HepG2 (cell line): ENCODE results near the gene CIITA.
A peak's percentile ranks its signal among the peaks of the same experiment; 100 is the strongest.

Experiments used
- AGO2 ChIP-seq: fragments of 200-400 bp; formaldehyde crosslinking; optimal IDR thresholded peaks from 2 replicates; pipeline ENCODE3; 2017; ENCODE audit warnings: mild to moderate bottlenecking, low read depth, low read length, moderate library complexity
- ELF4 ChIP-seq: sonication (generic); formaldehyde crosslinking; IDR thresholded peaks from 2 replicates; pipeline ENCODE4 v1.5.0; 2020; ENCODE audit warnings: missing genetic modification reagents, mild to moderate bottlenecking, moderate library complexity, borderline replicate concordance
- ETV5 ChIP-seq: IDR thresholded peaks from 2 replicates; pipeline ENCODE4 v1.6.1; 2018; ENCODE audit warnings: missing biosample characterization, missing genetic modification reagents, inconsistent platforms, borderline replicate concordance
- POLR2AphosphoS5 ChIP-seq: IDR thresholded peaks from 2 replicates; pipeline ENCODE4 v1.6.1; 2012; ENCODE audit warnings: low read depth, low read length
- RFXANK ChIP-seq: IDR thresholded peaks from 2 replicates; pipeline ENCODE4 v1.6.1; 2016
- SETDB1 ChIP-seq: sonication (generic); formaldehyde crosslinking; IDR thresholded peaks from 2 replicates; pipeline ENCODE4 v1.5.1; 2020; ENCODE audit warnings: missing genetic modification reagents, mild to moderate bottlenecking, borderline replicate concordance
- STAG1 ChIP-seq: sonication (generic); formaldehyde crosslinking; IDR thresholded peaks from 2 replicates; pipeline ENCODE4 v1.4.0; 2020; ENCODE audit warnings: missing genetic modification reagents
- TBL1XR1 ChIP-seq: fragments of 150-350 bp; IDR thresholded peaks from 2 replicates; pipeline ENCODE4 v1.6.1; 2014; ENCODE audit warnings: borderline replicate concordance, low read length; ENCODE audit not compliant: partially characterized antibody
- TCF7L2 ChIP-seq: IDR thresholded peaks from 2 replicates; pipeline ENCODE4 v1.6.1; 2011; ENCODE audit warnings: mild to moderate bottlenecking, low read depth, low read length, moderate library complexity
- ZBTB20 ChIP-seq: sonication (generic); formaldehyde crosslinking; IDR thresholded peaks from 2 replicates; pipeline ENCODE4 v1.8.1; 2023; ENCODE audit warnings: missing genetic modification reagents, low read depth, mild to moderate bottlenecking, borderline replicate concordance
- ZNF33A ChIP-seq: sonication (generic); formaldehyde crosslinking; IDR thresholded peaks from 2 replicates; pipeline ENCODE4 v1.5.1; 2020; ENCODE audit warnings: missing genetic modification reagents, mild to moderate bottlenecking, moderate library complexity, borderline replicate concordance
- ZNF589 ChIP-seq: sonication (generic); formaldehyde crosslinking; conservative IDR thresholded peaks from 2 replicates; pipeline ENCODE4 v1.8.0; 2022; ENCODE audit warnings: mild to moderate bottlenecking, moderate library complexity, missing genetic modification reagents
- TF ChIP-seq, protein P1 (sequence below): sonication (generic); formaldehyde crosslinking; conservative IDR thresholded peaks from 2 replicates; pipeline ENCODE4 v1.8.0; 2022; ENCODE audit warnings: low read depth, missing genetic modification reagents

DNA sequence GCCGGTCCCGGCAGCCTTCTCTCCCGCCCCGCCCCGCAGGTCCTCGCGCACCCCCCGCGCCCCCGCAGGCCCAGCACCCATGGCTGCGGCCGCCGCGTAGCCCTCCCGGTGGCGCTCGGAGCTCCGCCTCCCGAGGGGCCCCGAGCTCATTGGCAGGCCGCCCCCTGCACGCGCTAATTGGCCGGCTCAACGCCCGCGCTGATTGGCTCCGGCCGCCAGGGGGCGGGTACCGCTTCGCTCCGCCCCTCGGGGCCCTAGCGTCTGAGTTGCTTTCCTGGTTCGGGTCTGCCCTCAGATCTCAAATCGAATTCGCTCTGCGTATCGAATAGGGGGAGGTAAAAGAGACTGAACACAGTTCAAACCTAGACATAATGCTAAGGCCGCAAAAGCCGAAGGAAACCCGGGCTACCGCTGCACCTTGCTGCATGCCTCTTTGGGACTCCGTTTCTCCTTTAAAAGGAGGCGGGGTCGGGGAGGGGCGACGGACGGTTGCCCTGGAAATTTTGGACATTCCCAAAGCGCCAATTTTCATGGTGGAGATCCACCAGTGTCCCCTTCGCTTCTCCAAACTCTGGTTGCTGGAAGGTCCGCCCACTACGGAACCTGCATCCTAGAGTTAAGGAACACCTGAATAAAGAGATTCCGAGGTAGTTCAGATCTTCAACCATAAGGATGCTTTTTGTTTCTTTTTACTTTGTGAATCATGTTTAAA is 65.5 kb downstream of the CIITA start, which contains the start of gene DEXI:
- peak; percentile 90 for TF ChIP-seq POLR2AphosphoS5
- no peak for TF ChIP-seq ZNF589 (CRISPR knock-in tag)
- TF ChIP-seq AGO2, result no peak
- TF ChIP-seq STAG1 (CRISPR knock-in tag), result no peak
- no peak for TF ChIP-seq TBL1XR1
- TF ChIP-seq RFXANK, result peak; percentile 68; the same call in 1 of the 2 replicates
- TF ChIP-seq, protein P1, sequence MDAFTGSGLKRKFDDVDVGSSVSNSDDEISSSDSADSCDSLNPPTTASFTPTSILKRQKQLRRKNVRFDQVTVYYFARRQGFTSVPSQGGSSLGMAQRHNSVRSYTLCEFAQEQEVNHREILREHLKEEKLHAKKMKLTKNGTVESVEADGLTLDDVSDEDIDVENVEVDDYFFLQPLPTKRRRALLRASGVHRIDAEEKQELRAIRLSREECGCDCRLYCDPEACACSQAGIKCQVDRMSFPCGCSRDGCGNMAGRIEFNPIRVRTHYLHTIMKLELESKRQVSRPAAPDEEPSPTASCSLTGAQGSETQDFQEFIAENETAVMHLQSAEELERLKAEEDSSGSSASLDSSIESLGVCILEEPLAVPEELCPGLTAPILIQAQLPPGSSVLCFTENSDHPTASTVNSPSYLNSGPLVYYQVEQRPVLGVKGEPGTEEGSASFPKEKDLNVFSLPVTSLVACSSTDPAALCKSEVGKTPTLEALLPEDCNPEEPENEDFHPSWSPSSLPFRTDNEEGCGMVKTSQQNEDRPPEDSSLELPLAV (CRISPR knock-in tag), result no peak
- TF ChIP-seq ZBTB20, result no peak; the same call in 1 of the 2 replicates
- no peak for TF ChIP-seq ELF4 (CRISPR knock-in tag)
- no peak for TF ChIP-seq TCF7L2
- TF ChIP-seq SETDB1 (CRISPR knock-in tag), result no peak
- TF ChIP-seq ETV5 (CRISPR knock-in tag), result peak; percentile 62; the same call in 1 of the 2 replicates
- TF ChIP-seq ZNF33A, result no peak
